ENCODE data around the gene CCNA1.

DNA sequence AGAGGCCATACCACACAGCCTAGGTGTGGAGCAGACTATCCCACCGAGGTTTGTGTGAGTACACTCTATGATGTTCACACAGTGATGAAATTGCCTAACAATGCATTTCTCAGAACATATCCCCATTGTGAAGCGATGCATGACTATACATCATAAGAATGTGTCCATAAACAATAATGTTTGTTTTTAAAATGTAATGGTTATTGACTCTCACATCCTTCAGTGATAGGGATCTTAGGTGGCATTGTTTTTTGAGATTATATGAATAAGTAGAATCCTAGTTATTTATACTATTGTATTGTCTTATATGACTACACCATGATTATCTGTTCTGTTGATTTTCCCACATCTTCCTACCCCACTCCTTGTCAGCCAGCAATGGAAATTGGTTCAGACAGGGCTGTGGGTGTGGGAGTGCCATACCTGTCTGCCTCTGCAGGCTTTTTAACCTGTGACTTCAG is 13.6 kb downstream of the CCNA1 start:
- TF ChIP-seq REST (IDR thresholded peaks at IDR 0.05; ENCODE audit: insufficient read depth in 1 of 2, low read depth in 2 of 2, low read length in 2 of 2) (no peak), POLR2AphosphoS5 (IDR thresholded peaks at IDR 0.05; ENCODE audit: low read depth, low read length) (no peak), TAF1 (IDR thresholded peaks at IDR 0.05; ENCODE audit: borderline replicate concordance, insufficient read depth, low read length) (no peak), SIN3A (IDR thresholded peaks at IDR 0.05; ENCODE audit: borderline replicate concordance, insufficient read depth, low read length) (no peak)
